Measurements from ENCODE around the gene CDKN2D.

CDKN2D gene

DNA sequence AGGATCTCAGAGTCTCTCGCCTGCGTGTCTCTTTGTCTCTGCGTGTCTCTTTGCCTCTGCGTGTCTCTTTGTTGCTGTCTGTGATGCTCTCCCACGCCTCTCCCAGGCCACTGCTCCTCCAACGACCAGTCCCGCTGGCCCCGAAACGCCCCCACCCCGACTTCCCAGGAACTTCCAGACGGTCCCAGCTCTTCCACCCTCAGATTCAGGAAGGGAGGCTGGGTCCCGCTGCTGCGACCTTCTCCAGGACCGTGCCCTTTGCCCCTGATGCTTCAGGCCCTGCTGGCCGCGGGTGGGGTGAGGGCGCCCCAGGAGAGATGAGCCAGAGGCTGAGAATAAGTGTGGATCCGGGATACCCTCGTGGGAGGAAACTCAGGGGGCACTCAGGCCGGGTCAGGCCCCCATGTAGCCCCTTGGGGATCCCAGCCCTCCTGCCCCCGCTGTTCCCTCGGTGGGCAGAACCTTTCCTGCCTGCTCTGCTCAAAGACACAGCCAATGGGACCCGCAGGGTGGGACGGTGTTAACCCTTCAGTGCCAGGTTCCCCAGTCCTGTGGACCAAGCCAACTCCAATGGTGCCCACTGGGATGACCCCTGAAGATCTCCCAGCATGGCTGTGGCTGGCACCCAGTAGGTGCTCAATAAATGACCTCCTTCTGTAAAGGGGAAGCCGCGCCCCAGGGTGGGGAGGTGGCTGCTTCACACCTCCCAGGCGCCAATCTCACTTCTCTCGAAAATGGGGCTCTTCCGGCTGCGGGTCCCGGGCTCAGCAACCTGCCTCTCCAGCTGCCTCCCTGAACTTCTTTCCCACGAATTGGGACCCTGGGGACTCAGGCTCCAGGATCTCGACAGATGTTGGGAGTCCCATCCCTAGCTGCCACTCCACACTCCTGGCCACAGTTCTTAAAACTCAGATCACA, 50.1 kb downstream of the CDKN2D start:
- no peak for DNase-seq

DNA sequence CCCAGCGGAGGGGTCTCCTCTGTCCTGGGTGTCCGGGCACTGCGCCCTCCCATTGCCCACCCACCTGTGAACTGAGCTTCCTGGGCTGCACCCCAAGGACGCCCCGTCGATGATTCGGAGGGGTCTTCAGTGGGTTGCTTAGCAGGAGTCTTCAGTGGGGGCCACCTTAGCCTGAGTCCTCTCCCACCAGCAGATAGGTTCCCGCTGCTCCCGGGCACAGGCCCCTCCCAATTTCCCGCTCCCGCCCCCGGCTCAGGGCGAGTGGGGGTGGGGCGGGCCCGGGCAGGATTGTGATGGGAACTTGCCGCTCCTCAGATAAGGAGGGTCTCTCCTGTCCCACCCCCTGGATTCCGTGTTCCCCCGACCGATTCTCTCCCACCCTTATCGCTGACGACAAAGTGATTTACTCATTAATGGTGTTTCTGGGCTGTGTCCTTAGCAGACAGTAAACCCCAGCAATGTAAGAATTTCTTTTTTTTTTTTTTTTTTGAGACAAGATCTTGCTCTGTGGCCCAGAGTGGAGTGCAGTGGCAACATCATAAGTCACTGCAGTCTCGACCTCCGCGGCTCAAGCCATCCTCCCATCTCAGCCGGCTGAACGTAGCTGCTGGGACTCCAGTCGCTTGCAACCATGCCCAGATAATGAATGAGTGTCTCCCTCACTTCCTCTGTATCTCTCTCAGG, 50.9 kb downstream of the CDKN2D start:
- no peak for DNase-seq

DNA sequence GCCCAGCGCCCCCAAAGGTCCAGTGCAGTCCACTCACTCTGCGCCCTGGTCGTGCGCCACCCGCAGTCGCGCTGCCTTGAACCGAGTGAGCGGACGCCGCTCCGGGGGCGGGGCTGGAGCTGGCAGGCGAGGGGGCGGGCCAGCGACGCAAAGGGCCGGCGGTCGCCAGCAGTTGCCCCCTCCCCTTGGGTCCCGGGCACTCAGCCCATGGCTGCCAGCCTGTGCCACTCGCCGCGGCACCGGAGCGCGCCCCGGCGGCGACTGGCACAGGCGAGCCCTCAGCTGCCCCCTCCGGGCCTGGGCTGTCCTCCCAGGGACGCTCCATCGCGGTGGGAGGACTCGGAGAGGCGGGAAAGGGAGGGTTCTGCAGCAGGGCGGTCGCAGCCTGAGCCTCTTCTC, 51.4 kb downstream of the CDKN2D start, which contains the start of gene S1PR5:
Gene S1PR5, minus strand, starts transcription at position 87 of the 399 bp plus-strand sequence. CDS start 2,436 bp downstream, outside the sequence.
- DNase-seq = no peak

DNA sequence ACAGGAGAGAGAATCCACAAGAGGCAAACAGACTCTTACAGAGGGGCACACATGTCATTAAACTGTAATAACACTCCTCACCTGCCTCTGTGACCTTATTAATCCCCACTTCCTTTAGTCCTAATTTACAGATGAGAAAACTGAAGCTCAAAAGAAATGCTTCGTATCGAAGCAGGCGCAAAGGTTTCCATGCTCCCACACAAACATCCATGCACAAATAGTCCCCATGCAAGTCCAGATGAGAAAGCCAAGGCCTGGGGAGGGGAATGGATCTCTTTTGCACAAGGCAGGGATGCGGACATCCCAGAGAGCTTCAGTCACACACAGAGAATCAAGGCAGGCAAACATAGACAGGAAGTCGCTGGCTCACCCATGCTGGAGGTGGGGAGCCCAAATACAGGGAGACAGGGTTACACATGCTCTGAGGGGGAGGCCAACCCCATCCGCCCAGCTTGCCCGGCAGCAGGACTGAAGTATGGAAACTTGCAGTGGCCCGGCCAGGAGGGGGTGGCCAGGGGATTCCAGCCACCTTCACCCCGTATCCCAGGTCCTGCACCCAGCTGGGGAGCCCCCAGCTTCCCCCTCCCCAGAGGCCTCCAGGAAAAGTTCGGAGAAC, 52.0 kb downstream of the CDKN2D start:
- no peak for DNase-seq

Data from cerebellar nuclear complex (tissue), 1 donor.